HG02759 (cell line): ENCODE measurements around the gene GPR146.
"Not testable (repeated sequence)": the region's sequence is repeated elsewhere in the genome, so short reads cannot be mapped to it uniquely, and the experiment has no call there.

Experiments
- ATAC-seq: cut with Tn5 transposase; IDR thresholded peaks from one replicate; pipeline ENCODE4 v1.9.1; 2021; ENCODE audit warnings: mild to moderate bottlenecking, moderate library complexity; ENCODE audit not compliant: unreplicated experiment

Gene GPR146

DNA sequence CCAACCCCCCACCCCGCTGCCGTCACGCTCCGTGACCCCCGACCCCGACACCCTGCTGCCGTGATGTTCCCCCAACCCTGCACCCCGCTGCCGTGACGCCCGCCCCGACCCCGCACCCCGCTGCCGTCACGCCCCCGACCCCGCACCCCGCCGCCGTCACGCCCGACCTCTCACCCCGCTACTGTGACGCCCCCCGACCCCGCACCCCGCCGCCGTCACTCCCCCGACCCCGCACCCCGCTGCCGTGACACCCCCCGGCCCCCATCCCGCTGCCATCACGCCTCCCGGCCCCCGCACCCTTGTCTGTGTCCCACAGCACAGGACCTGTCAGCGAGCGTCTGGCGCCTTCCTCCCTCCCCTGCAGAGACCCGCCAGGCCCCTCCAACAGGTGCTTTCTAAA, 29.7 kb downstream of the GPR146 start:
- not testable (repeated sequence) for ATAC-seq

DNA sequence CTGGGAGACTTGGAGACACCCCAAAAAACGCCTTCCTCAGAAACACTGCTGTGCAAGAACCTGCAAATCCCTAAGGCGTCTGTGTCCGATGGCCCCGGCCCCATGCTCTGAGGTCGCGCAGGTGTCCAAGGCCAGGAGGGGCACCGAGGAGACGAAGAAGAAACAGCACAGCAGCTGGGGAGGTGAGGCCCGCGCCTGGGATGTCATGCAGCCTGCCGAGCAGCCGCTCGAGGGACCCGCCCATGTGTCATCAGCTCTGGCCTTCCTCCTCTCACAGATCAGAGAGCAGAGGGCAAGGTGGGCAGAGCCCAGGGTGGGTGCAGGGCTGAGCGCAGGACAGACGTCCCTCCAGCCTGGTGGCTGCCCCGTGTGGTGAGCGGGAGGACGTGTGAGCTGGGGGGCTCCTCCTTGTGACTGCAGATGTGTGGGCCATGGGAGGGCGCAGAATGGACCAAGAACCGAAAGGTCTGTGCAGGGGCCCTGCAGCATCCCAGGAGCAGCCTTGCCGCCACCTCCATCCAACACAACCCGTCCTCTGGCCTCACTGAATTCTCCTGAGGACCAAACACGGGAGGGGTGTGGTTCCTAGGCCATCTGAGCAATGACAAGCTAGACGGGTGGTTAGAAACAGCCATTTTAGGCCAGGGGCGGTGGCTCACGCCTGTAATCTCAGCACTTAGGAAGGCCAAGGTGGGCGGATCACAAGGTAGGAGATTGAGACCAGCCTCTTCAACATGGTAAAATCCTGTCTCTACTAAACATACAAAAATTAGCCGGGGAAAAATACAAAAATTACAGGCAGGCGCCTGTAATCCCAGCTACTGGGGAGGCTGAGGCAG, 30.5 kb downstream of the GPR146 start:
- no peak for ATAC-seq

DNA sequence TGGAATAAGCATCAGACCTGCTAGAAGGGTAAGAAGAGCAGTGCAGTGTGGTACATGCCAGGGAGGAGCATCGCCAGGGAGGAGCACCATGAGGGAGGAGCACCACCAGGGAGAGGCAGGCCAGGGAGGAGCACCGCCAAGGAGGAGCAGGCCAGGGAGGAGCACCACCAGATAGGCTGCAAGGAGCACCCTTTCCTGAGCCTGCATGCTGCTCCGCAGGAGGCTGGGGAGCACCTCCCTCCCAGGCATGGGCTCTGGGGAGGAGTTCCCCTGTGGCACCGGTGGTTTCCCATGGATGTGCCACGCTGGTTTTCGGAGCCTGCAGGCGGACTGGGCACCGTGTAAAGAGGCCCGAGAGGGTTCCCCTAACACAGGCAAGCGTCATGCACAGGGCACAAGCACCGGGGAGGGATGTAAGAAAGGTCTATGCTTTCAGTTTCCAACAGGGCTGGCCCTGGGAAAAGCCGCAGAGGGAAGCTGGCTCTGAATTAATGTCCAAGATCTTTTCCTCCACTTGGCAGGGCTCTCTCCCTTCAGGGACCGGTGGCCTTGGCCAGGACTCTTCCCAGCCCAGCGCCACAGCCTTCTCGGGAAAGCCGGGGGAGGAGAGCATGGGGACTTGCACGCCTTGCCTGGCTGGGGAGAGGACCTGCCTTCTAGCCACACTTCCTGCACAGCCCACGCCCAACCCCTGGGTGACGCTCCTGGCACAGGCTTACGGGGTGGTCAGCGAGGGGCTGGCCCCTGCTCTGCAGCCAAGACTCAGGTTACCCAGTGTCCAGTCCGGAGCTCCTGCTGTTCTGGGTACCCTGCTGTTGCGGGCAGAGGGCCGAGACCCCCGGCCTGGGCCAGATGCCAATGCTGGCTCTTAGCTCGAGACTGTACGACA, 32.1 kb downstream of the GPR146 start:
- ATAC-seq, result no peak

DNA sequence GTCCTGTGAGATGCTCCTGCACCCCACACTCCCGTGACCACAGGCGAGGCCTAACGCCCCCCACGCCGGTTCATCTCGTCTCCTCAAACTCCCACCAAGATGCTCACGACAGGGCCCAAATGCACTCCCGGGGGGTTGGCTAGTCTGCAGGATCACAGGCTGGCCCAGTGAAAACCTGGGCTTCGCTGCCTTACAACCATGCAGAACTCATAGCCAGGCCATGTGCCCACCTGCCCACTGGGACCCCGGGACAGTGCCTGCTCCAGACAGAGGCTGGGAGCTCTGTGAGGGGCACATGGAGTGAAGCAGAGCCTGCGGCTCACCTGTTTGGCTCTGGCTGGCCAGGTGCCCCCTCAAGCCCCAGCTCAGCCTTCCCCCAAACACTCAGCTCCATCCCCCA, 34.2 kb downstream of the GPR146 start:
- no peak for ATAC-seq

DNA sequence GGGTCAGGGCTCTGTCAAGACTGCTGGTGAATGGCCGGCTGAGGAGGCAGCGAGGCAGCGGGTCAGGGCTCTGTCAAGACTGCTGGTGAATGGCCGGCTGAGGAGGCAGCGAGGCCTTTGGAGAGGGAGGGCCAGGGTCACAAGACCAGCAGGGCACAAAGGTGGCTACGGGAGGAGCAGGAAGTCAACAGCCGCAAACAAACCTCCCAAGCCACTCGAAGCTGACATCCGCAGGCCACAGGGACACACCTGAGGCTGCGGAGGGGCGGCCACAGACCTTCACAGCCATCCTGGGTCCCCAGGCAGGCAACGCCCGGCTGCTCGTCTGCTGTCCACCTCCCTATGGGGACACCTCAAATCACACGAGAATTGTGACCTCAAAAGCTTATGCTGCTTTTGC, 34.6 kb downstream of the GPR146 start:
- no peak for ATAC-seq

DNA sequence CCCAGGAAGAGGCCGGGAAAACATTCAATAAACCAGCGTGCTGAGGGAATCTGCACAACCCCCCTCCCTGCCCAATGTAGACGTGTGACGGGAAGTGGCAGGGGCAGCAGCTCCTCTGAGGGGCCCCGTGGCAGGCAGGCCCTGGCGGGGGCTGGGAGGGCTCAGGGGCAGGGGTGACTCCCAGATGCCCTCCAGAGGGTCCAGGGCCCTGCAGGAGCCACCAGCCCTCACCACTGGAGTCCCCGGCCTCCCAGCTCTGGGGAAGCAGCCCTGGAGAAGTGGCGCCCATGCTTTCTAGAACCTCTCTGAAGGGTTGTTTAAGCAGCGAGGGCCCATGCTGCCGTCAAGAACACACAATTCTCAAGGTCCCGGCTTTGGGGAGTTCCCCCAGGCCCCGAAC, 35.2 kb downstream of the GPR146 start:
- no peak for ATAC-seq

DNA sequence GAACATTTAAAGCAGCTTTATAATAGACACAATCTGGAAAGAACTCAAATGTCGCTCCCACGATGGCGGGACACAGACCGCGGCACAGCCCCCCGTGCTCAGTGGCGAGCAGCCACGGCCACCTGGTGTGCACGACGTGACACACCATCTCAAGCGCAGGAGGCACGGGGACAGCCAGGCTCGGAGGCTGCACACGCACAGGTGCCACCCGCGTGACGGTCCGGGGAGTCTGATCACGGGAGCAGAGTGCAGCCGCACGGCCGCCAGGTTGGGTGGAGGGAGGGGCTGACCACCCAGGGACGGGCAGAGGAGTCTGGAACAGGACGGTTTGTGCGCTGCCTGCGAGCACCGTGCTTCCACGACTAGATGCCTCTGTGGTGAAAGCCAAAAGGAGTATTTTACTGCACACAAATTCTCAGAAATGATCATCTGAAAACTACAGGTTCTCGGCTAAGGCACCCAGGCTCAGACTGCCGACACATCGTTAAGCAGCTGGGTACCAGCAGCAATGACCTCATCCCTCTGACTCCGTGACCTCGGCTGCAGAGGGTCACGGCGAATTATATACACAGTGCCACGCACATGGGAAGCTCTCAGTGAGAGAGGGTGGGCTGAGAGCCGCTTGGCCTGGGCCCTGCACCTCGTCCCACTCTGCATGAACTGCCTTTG, 36.0 kb downstream of the GPR146 start:
- ATAC-seq, result no peak

DNA sequence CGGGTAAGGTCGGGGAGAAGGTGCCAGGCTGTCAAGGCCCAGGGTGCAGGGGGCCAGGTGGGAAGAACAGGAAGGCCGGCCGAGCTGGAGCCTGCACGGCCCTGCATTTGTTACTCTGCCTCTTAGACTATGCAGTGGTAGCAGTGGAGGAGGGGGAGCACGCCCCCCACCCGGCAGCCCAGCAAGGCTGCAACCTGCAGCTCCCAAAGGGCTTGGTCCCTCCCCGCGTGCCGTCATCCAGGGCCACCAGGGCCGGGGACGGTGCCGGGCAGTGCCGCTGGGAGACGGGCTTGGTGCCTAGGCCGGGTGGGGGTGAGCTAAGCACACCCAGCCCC, 36.5 kb downstream of the GPR146 start:
- ATAC-seq, result no peak

DNA sequence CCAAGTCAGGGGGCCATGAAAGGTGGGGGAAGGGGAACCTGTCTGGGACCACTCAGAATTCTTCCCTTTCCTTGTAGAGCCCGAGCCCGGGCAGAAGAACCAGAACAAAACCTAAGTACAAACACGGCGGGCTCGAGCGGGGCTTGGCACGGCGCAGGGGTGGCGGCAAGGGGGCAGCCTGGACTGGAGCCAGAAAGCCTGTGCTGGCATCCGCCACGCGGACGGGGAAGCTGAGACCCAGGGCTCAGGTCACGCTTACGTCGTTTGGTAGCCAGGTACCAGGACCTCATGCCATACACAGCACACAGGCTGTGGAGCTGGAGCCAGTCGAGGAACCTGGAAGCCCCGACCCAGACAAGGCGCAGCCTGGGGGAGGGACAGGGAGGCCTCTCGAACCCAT, 37.0 kb downstream of the GPR146 start:
- no peak for ATAC-seq

DNA sequence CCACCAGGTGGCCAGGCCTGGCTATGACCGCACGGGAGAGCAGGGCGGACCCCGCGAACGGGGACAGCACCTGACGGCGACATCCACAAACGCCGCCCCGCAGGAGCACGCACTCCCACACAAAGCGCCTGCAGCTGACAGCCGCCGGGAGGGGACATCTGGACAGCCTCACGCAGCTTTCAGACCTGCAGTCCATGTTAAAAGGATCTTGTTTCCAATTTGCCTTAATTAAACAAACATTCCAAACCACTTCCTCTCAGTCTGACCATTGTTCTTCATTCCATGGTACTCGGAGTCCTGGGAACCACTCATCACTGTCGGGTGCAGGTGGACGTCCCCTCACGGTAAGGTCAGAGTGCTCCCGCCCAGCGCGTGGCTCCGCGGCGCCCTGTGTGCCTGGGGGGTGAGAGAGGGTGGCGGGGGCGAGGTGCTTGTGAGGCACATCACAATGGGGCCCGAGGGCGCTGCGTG, 37.6 kb downstream of the GPR146 start:
- ATAC-seq, result no peak

DNA sequence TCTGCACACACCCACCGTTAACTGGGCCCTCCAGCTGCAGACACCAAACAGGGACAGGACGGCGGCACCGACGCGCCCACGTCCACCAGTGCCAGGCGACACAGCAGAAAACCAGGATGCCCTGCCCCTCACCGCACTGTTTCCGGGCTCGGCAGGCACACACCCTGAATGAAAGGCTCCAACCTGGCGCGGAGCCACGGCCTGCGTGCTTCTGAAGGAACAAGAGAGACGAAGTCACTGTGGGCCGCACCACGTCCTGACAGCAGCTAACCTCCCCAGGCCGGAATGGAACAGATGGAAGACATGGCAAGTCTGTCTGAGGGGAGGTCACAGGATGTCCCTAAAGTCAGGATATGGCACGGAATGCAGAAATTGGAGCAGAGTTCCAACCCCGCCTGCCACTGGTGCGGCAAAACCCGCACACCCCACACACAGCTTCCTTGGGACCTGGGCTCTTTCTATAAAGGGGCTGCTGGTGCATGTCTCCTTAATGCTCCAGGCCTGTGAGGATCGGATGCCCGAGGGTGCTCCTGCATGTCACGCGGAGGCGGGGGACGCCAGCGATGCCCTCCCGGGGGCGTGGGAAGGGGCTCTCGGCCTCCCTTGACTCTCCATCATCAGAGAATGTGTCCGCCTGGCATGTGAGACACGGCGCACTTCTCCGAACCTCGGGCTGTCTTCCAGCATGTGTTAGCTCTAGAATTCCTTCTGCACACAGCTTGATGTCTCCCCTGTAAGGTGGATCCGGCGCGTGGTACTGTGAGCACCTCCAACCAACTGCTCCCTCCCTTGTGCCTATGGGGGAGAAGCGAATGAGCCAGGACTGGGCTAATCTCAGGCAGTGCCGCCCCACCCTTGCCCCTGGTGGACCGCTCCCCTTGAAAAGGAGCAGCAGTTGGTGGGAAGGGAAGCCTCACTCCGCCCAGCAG, 39.6 kb downstream of the GPR146 start:
- no peak for ATAC-seq

DNA sequence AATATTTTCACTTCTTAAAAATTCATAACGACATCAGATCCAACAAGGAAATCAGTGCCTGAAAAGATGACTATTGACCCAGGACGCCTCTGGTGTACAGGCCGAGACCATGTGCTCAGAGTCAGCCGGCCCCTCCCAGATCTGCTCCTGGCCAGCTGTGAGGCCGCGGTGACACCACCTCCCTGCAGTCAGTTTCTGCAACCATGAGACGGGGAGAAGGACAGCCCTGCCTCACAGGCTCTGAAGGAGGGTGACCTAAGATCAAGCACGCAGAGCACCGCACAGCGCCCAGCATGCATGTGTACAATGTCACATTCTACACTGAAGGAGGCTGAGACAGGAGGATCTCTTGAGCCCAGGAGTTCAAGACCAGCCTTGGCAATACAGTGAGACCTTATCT, 40.9 kb downstream of the GPR146 start:
- no peak for ATAC-seq

DNA sequence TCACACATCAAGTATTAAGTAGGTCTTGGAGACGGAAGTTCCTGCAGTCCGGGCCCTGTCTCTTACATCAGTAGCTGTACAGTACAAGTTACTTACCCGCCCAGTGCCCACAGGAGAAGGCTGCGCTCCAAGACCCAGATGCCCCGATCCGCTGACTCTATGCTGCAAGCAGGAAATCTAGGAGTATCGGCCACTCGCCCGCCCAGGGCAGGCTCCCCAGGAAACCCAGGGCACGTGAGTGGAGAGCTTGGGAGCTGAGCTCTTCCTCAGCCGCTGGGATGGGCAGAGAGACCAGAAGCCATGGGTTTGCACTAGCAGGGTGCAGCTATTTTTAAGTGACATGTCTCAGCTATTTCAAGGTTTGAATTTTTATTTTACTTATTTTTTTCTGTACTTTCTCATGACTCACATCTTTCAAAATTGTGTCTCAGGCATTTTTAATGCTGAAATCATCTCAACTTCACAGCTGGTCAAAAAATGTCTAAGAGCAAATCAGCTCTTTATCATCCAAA, 41.6 kb downstream of the GPR146 start:
- no peak for ATAC-seq

DNA sequence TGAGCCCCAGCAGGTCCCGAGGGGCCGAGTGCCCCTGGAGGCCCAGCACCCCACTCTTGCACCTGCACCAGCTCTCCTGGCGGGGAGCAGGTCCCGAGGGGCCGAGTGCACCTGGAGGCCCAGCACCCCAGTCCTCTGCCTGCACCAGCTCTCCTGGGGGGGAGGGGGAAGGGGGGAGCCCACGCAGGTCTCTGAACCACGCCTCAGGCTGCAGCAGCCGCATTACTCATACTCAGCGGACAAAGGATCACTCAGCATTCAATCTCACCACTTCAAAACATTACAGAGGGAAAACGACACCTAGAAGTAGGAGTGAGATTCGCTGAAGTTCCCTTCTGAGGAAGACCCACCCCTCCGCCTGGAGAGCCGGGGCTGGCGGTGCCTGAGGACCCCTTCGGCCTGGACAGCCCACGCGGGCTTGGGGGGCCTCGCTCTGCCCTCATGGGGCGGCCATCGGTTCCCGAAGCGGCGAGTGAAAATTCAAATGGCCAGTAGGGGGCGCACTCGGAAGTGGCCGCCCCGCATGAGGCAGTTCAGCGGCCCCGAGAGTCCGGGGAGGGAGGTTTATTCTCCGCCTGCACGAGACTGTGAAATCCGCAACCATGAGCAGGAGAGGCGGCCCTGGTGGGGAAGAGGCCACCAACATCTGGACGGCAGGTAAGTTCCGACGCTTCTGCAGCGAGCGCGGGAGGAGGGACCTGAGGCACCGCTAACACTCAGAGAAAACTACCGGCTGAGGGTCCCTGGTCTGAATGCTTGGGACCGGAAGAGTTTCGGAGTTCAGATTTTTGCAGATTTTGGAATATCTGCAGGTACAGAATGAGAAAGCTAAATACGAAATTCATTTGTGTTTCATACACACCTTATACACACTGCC, 42.5 kb downstream of the GPR146 start:
- peak; percentile 82 for ATAC-seq

DNA sequence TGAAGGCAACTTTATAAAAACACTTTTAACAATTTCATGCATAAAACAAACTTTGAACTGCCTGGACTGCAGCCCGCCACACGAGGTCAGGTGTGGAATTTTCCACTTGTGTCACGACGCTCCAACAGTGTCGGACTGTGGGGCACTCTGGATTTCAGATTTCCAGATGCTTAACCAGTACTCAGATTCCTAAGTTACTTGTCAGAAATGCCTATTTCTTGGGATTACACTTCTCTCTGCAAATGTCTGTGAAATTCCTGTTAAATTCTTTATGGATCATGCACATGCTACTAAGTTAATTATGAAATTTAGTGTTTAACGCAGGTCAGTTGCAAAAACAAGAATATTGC, 43.1 kb downstream of the GPR146 start:
- no peak for ATAC-seq

DNA sequence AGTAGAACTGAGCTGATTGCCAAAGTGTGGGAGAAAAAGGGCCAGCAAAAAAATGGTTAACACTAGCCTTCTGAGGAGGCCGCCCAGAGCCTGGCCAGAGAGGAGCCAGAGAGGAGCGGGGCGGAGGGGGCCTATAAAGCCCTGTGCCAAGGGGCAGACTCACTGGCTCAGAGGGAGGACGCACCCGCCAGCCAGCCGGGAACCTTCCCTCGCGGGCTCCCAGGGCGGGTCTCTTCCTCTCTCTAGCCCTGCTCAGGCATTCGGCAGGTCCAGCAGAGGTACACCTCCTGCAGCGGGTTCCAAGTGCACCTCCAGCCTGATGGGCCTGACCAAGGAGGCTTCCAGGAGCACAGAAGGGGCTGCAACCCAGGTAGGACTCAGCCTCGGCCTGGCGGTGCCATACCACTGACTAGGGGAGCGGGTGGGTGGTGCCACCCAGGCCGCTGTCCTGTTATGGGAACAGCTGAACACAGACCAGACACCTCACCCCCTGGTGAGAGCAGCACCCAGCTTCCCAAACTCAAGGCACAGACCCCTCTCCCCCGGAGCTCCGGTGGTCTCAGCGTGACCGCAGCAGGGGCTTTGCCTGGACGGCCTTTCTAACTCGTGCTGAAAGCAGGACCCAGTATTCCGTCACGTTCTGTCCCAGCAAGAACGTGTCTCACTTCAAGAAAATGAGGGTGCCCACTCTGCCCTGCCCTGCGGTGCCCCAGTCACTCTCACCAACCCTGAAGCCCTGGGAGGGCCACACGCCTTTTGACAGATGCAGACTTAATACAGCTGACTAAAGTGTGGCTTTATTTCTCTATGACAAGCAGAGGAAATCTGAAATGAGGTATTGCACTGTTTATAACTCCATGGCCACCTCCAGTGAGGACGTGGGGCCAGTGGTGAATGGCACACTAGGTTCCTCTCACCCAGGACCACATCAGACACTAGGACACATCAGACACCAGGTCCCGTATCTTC, 43.9 kb downstream of the GPR146 start, which contains the start of gene GPER1:
GPER1 (plus strand) TSS at position 162 of the 969 bp plus-strand sequence. CDS start 3,616 bp downstream, outside the sequence.
- no peak for ATAC-seq

DNA sequence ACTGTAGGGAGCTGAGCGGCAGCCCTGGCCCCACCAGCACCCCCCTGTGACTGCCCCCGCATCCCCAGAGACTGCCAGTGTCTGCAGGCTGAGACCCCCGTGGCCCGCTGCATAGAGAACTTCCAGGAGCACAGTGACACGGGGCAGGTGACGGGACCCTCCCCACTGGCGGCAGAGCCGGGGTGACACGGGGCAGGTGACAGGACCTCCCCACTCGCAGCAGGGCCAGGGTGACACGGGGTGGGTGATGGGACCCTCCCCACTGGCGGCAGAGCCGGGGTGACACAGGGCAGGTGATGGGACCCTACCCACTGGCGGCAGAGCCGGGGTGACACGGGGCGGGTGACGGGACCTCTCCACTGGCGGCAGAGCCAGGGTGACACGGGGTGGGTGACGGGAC, 45.9 kb downstream of the GPR146 start:
- no peak for ATAC-seq
